Measurements from ENCODE around the gene TUBB1.

GRCh38 chr20:58996226-58996611, 23.0 kb upstream of the TUBB1 start:
- TF ChIP-seq, protein P1, sequence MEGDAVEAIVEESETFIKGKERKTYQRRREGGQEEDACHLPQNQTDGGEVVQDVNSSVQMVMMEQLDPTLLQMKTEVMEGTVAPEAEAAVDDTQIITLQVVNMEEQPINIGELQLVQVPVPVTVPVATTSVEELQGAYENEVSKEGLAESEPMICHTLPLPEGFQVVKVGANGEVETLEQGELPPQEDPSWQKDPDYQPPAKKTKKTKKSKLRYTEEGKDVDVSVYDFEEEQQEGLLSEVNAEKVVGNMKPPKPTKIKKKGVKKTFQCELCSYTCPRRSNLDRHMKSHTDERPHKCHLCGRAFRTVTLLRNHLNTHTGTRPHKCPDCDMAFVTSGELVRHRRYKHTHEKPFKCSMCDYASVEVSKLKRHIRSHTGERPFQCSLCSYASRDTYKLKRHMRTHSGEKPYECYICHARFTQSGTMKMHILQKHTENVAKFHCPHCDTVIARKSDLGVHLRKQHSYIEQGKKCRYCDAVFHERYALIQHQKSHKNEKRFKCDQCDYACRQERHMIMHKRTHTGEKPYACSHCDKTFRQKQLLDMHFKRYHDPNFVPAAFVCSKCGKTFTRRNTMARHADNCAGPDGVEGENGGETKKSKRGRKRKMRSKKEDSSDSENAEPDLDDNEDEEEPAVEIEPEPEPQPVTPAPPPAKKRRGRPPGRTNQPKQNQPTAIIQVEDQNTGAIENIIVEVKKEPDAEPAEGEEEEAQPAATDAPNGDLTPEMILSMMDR (IDR thresholded peaks at IDR 0.05; ENCODE audit: low read length) = no peak
- TF ChIP-seq EZH2 (optimal IDR thresholded peaks at IDR 0.05; ENCODE audit: low read depth, low read length) (no peak), EZH2phosphoT487 (IDR thresholded peaks at IDR 0.05; ENCODE audit: low read length) (no peak)
